Measurements from ENCODE around the gene TRIP10. TPM values are rescaled to one million over a fixed set of nuclear protein-coding genes. Genes with fewer than 3 reads are reported as not detected.

Gene TRIP10
- polyA plus RNA-seq, 1 donor (not counting 4 experiments of a cell fraction or from before 2014, with no cell fraction given) = 34.8 TPM

DNA sequence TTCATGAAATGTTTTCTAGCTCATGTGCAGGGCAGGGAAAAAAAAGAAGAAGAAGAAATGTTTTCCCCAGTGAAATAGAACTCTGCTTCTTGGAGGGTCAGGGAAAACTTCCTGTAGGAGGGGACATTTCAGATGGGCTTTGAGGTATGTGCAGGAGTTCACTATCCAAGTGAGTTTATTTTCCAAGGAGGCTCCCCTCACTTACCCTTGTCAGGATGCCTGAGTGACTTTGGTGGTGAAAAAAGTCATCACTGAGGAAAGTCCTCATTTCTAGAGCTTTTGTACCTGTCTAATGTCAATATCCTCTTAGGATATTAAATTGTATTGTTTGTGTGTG, 18.4 kb upstream of the TRIP10 start:
- Histone ChIP-seq H3K27me3 (ENCODE audit: control insufficient read depth, extremely low read depth, insufficient read depth, low read length) (no peaks in the 10 kb centered on the region), H3K9me1 (ENCODE audit: control insufficient read depth, extremely low read depth, insufficient read depth, low read length) (no peaks in the 10 kb centered on the region), H4K20me1 (ENCODE audit: control insufficient read depth, extremely low read depth, insufficient read depth, low read length) (no peaks in the 10 kb centered on the region), H3K9me3 (ENCODE audit: control insufficient read depth, low read depth, low read length) (no peaks in the 10 kb centered on the region), H3K79me2 (ENCODE audit: control insufficient read depth, insufficient read depth, low read length) (no peaks in the 10 kb centered on the region), H3K4me1 (ENCODE audit: control insufficient read depth, extremely low read depth, insufficient read depth, low read length) (peaks cover 14% of the 10 kb centered on the region), H3K27ac (ENCODE audit: control insufficient read depth, insufficient read depth, low read length) (no peak overlapping the region), H3K4me2 (ENCODE audit: control insufficient read depth, extremely low read depth, insufficient read depth, low read depth, low read length) (peak overlapping the region; percentile 30), H2AFZ (ENCODE audit: control insufficient read depth, low read length) (no peak overlapping the region), H3K4me3 (ENCODE audit: control insufficient read depth in 2 of 3, extremely low read depth in 1 of 3, insufficient read depth in 2 of 3, low read depth in 1 of 3, low read length in 3 of 3) (no peak overlapping the region), H3K36me3 (ENCODE audit: control insufficient read depth in 2 of 2, extremely low read depth in 1 of 2, insufficient read depth in 2 of 2, low read length in 2 of 2) (no peaks in the 10 kb centered on the region), H3K9ac (ENCODE audit: control insufficient read depth, extremely low read depth, insufficient read depth, low read length) (no peak overlapping the region)
- TF ChIP-seq, protein P1, sequence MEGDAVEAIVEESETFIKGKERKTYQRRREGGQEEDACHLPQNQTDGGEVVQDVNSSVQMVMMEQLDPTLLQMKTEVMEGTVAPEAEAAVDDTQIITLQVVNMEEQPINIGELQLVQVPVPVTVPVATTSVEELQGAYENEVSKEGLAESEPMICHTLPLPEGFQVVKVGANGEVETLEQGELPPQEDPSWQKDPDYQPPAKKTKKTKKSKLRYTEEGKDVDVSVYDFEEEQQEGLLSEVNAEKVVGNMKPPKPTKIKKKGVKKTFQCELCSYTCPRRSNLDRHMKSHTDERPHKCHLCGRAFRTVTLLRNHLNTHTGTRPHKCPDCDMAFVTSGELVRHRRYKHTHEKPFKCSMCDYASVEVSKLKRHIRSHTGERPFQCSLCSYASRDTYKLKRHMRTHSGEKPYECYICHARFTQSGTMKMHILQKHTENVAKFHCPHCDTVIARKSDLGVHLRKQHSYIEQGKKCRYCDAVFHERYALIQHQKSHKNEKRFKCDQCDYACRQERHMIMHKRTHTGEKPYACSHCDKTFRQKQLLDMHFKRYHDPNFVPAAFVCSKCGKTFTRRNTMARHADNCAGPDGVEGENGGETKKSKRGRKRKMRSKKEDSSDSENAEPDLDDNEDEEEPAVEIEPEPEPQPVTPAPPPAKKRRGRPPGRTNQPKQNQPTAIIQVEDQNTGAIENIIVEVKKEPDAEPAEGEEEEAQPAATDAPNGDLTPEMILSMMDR (optimal IDR thresholded peaks at IDR 0.05 in 1 of 3, IDR thresholded peaks at IDR 0.05 in 1 of 3, conservative IDR thresholded peaks at IDR 0.05 in 1 of 3; ENCODE audit: extremely low read depth in 1 of 3, insufficient read depth in 2 of 3, low read length in 3 of 3) = no peak
- no peak for TF ChIP-seq EZH2 (IDR thresholded peaks at IDR 0.05; ENCODE audit: low read length)
- dilution Hi-C loops (cut with MboI; ENCODE audit: extremely low pct_ligation_motif_present, low sequenced_read_pairs) = no loop called here
- FAIRE-seq (no peak), DNase-seq (ENCODE audit: low read depth, low spot score) (no peak)

DNA sequence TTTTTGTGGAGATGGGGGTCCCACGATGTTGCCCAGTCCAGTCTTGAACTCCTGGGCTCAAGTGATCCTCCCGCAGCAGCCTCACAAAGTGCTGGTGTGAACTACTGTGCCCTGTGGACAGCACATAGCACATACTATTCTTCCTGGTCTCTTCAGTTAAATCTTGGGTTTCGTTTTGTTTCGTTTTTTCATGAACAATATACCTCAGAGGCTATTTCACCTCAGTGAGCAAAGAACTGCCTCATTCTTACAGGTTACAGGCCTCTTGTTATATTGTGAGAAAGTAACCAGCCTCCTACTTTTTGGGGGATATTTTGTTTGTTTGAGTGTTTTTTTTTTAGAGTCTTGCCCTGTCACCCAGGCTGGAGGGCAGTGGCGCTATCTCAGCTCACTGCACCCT, 17.7 kb upstream of the TRIP10 start:
- Histone ChIP-seq H4K20me1 (ENCODE audit: control insufficient read depth, extremely low read depth, insufficient read depth, low read length) (no peaks in the 10 kb centered on the region), H3K9me3 (ENCODE audit: control insufficient read depth, low read depth, low read length) (no peaks in the 10 kb centered on the region), H3K36me3 (ENCODE audit: control insufficient read depth in 2 of 2, extremely low read depth in 1 of 2, insufficient read depth in 2 of 2, low read length in 2 of 2) (no peaks in the 10 kb centered on the region), H3K27ac (ENCODE audit: control insufficient read depth, insufficient read depth, low read length) (no peak overlapping the region), H3K79me2 (ENCODE audit: control insufficient read depth, insufficient read depth, low read length) (no peaks in the 10 kb centered on the region), H3K4me2 (ENCODE audit: control insufficient read depth, extremely low read depth, insufficient read depth, low read depth, low read length) (no peak overlapping the region), H2AFZ (ENCODE audit: control insufficient read depth, low read length) (no peak overlapping the region), H3K27me3 (ENCODE audit: control insufficient read depth, extremely low read depth, insufficient read depth, low read length) (no peaks in the 10 kb centered on the region), H3K4me3 (ENCODE audit: control insufficient read depth in 2 of 3, extremely low read depth in 1 of 3, insufficient read depth in 2 of 3, low read depth in 1 of 3, low read length in 3 of 3) (no peak overlapping the region), H3K4me1 (ENCODE audit: control insufficient read depth, extremely low read depth, insufficient read depth, low read length) (peaks cover 14% of the 10 kb centered on the region), H3K9ac (ENCODE audit: control insufficient read depth, extremely low read depth, insufficient read depth, low read length) (no peak overlapping the region), H3K9me1 (ENCODE audit: control insufficient read depth, extremely low read depth, insufficient read depth, low read length) (no peaks in the 10 kb centered on the region)
- FAIRE-seq (no peak), DNase-seq (ENCODE audit: low read depth, low spot score) (no peak)
- no peak for TF ChIP-seq EZH2 (IDR thresholded peaks at IDR 0.05; ENCODE audit: low read length)
- TF ChIP-seq, protein P1 (optimal IDR thresholded peaks at IDR 0.05 in 1 of 3, IDR thresholded peaks at IDR 0.05 in 1 of 3, conservative IDR thresholded peaks at IDR 0.05 in 1 of 3; ENCODE audit: extremely low read depth in 1 of 3, insufficient read depth in 2 of 3, low read length in 3 of 3) = no peak
- dilution Hi-C loops (cut with MboI; ENCODE audit: extremely low pct_ligation_motif_present, low sequenced_read_pairs) = no loop called here
